Stimulated activated CD4-positive, alpha-beta T cell treated with anti-CD3 and anti-CD28 coated beads, Interleukin-1b, Interleukin-23, amount 100 ng/mL, for 1 hour (primary cell): ENCODE measurements around the gene SLC1A4.
A peak's percentile ranks its signal among the peaks of the same experiment; 100 is the strongest.
"Not testable (repeated sequence)": the region's sequence is repeated elsewhere in the genome, so short reads cannot be mapped to it uniquely, and the experiment has no call there.

Source experiments
- DNase-seq, 2 donors: peaks; one replicate each; pipeline ENCODE4 v3.0.0-alpha.2; 2020; ENCODE audit warnings: low read depth in 2 of 2

SLC1A4 gene

DNA sequence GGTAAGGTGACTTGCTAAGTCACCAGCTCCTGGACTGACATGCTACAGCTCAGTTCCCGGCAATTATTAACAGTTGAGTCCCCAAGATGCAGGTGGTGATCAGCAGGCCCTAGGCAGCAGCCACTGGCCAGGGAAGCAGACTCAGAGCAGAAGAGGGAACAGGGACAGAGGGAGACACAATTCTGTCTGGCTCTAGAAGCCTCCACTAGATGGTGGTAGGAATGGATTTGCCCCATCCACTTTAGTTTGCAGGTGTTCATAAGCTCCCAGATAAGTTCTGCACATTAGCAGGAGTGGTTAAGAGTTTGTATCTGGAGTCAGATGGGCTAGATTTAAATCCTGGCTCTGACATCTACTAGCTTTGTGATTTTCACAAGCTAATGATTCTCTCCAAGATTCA lies 25.5 kb upstream of the SLC1A4 start:
- DNase-seq: no peak

DNA sequence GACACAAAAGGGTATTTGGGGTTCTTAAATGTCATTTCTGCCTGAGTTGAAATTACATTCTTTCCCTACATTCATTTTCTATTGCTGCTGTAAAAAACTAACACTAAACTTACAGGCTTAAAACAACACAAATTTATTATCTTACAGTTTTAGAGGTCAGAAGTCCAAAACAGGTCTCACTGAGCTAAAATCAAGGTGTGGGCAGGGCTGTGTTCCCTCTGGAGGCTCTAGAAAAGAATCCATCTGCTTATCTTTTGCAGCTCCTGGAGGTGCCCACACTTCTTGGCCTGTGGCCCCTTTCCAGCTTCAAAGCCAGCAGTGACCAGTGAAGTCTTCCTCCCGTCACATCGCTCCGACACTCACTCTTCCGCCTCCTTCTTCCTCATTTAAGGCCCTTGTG lies 23.2 kb upstream of the SLC1A4 start:
- DNase-seq: no peak

DNA sequence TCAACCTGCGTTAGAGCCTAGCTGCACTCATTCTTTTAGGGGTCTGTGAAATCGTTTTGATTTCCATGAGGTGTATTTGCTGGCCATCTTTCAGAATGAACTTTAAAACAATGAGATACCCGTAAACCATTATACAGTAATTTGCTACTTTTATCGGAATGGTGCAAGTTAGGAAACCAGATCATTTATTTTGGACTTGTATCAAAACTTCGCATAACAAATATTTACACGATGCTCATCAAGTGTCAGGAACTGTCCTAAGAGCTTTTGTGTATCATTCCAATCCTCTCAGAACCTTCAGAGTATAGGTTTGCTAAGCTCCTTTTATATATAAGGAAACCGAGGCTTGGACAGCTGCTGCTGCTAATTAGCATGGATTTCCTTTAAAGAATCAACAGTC lies 22.4 kb upstream of the SLC1A4 start:
- no peak for DNase-seq

DNA sequence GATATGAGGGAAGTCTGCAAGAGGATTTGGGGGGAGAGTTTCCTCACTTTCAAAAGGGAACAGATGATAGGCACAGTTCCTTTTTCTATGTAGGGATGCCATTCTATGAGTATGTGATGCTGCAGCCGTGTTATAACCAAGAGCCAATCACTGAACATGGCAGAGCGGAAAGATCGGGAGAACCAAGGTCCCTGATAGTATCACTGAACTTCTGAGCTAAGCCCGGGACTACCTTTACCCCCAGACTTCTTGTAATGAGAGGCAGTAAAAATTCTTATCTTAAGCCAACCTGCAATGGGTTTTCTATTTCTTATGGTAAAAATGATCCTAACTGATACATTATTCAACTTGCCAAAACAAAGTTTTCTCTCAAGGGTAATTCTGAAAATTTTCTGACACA lies 21.6 kb upstream of the SLC1A4 start:
- no peak for DNase-seq

DNA sequence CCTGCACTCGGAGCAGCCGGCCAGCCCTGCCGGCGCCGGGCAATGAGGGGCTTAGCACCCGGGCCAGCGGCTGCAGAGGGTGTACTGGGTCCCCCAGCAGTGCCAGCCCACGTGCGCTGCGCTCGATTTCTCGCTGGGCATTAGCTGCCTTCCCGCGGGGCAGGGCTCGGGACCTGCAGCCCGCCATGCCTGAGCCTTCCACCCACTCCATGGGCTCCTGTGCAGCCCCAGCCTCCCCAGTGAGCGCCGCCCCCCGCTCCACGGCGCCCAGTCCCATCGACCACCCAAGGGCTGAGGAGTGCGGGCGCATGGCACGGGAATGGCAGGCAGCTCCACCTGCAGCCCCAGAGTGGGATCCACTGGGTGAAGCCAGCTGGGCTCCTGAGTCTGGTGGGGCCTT lies 20.1 kb upstream of the SLC1A4 start:
- DNase-seq: not testable (repeated sequence)

DNA sequence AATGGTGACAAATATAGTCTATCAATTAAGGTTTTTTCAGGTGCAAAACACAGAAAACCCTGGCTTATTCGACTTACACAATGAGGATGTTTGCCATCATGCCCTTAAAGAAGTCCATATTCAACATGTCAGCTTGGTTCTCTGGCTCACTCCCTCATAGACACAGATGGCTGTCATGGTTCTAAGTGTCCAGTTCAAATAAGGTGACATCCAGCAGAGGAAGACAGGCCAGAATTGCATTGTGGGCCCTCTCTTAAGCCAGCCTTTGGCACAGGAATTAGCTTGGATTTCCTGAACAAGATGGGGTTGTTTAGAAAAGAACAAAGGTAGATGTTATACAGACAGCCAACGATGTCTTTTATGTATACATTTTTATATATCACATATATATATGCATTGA lies 18.7 kb upstream of the SLC1A4 start:
- no peak for DNase-seq

DNA sequence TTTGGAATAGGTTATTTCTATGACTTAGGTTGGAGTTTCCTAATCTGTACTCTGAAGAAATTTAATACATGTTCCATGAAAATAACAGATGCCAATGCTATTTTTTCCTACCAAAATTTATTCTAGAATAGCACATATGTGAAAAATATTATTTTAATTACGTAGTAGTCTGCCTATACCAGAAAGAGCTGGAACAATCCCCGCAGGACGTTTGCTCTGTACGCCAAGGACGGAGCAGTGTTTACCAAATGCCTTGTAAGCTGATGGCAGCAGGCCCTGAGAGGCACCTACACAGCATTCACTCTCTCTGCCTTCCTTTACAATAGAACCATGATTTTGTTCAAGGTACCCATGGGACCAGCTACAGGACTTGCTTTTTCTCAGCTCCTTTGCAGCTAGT lies 16.8 kb upstream of the SLC1A4 start:
- no peak for DNase-seq

DNA sequence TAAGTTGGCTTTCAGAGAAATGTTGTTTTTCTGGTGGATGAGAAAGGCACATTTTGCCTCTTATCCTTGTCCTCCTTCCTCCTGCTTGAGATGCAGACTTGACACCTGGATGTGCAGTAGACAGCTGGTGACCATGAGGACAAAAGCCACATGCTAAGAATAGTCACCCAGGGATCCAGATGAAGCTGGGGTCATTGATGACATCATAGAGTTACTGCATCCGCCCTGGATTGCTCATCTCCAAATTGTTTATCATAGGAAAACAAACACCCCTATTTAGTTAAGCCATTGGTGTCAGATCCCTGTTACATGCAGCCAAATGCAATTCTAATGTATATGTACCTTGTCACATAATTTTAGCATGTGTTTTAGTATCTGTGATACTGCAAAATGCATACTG lies 16.3 kb upstream of the SLC1A4 start:
- no peak for DNase-seq

DNA sequence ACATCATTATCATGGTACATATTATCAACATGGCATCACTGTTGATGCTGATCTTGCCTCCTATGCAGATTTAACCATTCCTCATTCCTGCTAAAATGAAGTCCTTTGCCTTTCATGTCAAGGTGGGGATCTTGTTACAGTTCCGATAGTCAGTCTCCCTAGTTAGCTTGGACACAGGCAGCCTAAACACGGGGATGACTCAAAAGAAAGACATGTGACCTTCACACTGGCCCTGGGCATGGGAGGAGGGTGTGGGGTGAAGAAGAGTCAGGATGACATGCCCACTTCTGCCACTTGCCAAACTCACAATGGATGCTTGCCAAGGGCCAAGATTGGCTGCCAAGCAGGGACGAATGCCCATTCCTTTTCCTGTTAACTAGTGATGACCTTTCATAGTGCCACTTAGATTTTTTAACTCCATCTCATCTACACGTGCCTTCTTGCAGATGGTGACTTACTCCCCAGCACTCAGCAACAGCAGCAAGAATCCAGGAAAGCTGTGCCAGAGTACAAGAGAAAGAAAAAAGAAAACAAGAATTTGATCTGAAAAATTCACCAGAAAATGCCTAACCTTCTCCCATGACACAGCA lies 13.9 kb upstream of the SLC1A4 start:
- DNase-seq: no peak

DNA sequence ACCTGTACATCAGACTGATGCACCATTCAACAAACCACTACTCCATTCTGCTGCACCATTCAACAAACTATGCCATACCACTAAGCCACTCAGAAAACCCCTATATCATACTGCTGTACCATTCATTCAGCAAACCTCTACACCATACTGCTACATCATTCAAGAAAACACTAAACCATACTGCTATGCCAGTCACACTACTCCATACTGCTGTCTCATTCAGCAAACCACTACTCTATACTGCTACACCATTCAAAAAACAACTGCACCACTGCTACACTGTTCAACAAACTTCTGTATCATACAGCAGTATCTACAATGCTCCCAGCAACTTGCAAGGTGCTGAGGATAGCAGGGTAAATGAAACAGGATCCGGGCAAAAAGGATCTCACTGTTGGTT lies 12.9 kb upstream of the SLC1A4 start:
- DNase-seq: no peak

DNA sequence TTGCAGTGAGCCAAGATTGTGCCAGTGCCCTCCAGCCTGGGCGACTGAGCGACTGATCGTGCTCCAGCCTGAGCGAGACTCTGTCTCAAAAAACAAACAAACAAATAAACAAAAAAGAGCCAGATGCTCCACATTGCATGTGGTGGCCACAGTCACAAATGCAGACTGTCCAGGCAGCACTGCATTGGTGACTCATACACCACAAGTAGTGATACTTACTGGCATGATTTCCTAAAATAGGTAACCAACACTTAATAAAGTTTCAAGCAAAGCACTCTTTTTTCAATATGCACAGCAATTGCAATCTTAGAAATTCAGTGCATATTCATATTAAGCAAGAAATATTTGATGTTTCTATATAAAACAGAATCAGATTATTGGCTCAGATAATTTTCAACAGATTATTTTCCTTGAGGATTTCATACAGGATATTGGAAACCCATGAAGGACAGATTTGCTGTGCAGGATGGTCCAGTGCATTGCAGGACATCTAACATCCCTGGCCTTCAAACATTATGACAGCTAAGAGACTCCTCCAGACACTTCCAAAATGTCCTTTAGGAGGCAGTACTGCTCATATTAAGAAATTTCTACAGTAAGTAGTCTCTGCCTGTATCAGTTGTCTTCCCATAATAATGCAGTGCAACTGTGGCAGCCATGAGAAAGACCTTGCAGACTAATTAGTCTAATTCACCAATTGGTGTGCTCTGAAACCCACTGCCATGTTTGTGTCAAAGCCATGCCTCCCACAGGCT lies 10.5 kb upstream of the SLC1A4 start:
- DNase-seq: no peak

DNA sequence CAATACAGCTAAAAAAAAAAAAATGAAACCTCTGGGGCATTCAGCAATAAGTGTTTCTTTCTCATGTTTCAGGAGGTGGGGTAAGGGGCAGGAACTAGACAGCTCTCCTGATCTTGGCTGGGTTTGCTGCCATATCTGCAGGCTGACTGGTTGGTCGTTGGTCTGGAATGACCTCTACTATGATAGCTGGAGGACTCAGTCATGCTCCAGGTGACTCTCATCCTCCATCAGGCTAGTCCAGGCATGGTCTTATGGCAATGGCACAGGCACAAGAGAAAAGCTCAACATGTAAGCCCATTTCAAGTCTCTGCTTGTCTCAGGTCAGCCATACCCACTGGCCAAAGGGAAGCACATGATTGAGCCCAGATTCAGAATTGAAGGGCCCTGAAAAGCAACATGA lies 9.5 kb upstream of the SLC1A4 start:
- DNase-seq: no peak

DNA sequence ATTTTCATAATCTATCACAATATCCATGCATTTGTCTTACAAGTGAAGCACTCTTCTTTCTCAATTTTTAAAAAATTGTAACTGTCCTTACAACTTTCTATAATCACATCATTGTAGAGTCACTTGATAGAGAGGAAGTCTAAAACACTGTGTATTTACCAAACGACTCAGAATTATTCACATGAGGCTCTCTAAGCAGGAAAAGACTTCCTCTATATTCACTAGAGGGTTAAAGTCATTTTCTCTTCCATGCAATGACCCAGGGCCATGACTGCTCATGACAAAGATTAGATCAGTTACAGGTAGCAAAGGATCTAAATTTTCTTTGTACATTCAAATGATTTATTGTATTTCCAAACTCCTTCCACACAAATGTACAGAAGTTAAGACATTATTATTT lies 9.0 kb upstream of the SLC1A4 start:
- DNase-seq: no peak

DNA sequence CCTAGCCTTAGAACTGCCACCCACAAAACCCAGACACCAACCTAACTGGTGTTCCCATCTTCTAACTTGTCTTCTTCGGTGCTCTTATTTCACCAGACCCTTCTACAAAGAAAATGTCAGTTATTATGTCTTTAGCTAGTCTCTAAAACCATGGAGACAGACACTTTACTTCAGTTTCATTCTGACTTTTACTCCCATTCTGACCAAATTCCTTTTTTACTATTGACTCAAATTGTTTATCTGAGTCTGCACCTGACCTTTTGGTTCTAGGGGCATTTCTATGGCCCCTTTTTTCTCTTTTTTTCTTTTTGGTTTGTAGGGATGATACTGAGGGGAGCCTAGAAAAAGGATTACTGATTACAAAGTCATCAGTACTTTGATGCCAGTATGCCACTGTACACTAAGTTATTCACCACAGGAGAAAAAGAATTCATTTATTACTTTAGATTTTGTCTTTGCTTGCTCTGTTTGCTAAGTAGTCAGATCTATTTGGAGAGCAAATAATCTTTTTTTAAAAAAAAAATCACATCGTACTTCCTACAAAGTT lies 6.8 kb upstream of the SLC1A4 start:
- no peak for DNase-seq

DNA sequence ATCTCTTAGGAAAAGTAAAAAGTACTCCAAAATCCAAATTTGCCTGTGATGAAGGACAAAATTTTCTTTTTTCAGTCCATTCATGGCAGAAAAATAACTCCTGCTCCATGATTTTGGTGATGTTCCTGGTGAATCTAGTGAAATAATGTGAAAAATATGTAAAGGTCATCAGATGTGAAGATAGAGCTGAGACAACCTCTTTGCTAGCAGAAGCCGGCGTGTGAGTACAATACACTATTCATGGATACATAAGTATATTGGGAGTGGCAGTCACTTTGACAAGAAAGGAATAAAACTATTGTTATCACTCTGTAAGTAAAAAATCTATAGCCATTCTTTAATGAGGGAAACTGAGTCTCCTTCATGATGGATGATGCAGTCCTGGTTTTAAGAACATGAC lies 6.3 kb upstream of the SLC1A4 start:
- no peak for DNase-seq

DNA sequence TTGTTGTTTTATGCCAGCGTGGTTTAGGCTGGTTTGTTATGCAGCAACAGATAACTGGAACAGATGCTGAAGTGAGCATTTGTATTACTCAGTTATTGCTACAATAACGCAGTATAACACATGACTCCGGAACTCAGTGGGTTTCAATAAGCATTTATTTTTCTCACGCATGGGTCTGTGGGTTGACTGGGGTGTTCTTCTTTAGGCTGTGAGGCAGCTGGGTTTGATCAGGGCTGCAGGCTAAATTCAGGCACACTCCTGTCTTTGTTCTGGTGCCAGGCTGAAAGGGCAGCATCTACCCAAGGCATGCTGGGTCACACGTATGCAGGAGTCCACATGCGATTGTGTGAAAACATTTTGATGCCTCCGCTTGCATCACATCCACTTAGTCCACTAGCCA lies 3.8 kb upstream of the SLC1A4 start:
- DNase-seq: no peak

DNA sequence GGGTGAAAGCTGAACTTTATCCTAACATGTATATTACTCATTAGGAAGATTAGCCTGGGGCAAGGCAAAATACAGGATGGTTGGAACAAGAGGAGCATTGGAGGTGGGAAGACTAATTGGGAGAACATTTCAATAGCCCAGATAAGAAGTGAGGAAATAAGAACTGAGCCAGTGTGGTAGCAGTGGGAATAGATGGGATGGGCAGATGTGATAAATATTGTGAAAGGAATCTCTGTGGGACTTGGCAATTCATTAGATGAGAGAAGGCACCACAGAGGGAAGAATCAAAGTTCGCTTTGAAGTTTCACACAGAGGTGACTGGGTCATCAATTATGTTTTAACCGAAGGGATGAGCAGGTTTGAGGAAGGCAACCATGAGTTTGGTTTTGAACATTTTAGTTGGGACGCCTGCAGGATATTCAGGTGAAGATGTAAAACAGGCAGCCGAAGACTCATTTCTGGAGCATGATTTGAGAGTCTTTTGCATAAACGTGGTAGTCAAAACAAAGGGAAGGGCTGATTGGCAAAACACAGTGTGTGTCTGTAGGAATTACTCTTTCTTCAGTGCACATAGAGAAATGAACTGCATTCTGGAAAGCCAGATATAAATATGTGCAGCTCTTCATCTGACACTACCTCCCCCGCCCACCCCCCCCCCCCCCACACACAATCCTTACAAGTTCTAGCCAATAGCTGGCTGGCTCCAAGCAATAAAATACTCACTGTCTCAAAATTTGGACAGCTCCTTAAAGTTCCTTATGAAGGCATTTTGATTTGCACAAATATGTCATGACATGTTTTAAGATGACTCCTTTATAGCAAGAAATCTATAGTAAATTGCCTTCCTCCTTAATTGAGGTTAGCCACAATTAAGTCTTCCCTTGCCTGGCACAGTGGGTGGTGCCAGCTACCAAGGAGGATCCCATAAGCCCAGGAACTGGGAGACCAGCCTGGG lies 1.9 kb upstream of the SLC1A4 start:
- DNase-seq: no peak

DNA sequence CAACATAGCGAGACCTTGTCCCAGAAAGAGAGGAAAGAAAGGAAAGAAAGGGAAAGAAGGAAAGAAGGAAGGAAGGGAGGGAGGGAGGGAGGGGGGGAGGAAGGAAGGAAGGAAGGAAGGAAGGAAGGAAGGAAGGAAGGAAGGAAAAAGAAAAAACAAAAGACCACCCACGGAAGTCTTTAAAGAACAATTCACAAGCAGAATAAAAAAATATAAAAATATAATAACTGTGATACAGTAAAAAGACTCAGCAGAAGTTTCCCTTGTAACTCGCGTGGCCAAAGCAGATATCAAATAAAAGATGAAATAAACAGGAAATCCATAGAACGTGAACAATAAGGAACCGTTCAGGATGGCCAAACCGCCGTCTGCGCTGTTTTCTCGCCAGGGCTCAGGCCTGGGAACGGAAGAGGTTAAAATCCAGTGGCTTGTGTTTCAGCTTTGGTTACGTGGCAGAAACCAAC lies 1.2 kb upstream of the SLC1A4 start:
- DNase-seq: no peak

DNA sequence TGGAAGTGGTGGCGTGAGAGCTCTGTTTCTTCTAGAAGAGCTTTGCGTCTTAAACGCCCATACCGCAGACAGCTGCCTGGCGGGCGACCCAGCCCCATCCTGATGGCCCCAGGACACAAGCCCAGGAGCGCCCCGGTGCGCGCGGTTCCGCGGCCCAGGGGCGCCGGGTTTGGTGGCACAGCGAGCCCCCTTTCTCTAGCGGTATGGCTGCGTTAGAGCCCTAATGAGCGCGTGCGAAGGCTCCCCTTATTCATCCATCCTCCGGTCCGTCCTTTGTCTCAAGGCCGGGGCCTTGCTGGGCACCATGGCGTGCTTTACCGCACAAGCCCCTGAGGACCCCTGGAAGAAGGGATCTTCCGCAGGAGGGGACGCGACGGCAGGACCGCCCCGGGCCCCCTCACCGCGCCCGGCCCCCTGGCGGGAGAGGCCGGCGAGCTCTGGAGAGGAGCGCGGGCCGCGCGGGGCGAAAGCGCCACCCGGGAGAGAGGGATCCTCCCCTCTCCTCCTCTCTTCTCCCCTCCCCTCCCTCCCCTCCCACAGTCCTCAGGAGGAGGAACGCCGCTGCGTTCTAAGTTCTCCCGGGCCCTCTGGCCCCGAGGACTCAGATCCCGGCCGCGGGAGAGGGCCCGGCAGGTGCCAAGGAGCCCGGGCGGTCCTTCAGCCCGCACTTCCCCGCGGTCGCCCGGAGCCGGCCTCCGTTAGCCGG lies 626 bp upstream of the SLC1A4 start:
- peak in 1 of 2 donors; percentile 7 for DNase-seq

DNA sequence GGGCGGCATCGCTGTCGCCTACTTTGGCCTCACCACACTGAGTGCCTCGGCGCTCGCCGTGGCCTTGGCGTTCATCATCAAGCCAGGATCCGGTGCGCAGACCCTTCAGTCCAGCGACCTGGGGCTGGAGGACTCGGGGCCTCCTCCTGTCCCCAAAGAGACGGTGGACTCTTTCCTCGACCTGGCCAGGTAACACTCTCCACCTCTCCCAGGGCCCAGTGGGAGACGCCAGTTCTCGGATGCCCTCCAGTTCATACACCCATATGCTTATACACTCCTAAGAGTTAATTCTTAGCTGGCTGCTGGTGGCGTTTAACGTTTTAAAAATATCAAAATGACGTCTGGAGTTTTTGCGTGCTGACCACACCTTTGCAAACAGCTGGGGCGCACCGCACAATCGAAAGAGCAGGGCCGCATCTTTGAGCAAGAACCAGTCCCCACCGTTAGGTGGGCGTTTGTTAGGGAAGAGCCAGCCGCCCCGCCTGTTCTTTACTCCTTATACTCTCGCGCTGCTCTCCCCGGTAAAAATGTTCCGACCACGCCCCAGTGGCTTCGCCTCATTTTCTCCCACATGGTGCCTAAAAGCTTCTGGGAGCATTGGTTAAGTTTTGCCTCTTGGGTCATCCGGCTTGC lies 899 bp downstream of the SLC1A4 start:
- no peak for DNase-seq

DNA sequence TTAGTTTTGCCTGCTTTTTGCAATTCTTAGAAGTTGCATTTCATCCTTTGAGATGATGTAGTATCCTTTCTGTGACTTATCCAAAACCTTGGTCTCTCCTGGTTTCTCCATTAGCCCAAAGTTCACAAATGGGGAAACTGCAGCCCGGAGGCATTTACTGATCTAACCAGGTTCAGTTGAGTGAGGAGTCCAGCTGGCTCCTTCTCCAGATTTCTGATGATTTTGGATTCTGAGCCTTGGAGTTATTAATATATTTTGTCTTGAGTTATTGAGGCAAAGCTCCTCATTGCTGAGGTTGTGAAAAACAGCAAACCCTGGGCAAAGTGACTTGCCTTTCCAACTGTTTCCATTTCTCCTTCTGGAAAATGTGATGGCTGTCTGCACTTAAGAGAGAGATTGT lies 1.7 kb downstream of the SLC1A4 start:
- DNase-seq: no peak
